Testis (tissue), 2 donors: ENCODE measurements around the gene NRXN3.

Source experiments
- POLR2A ChIP-seq: fragments of 450-650 bp; IDR thresholded peaks from one replicate; pipeline ENCODE4 v1.6.1; 2017; ENCODE audit warnings: antibody characterized with exemption, mild to moderate bottlenecking, moderate library complexity
- TF ChIP-seq, protein P1 (sequence below), 3 experiments: fragments of 450-650 bp in 2 of 3; fragments of 200-600 bp in 1 of 3; sonication (generic) in 1 of 3; IDR thresholded peaks; one replicate each; pipeline ENCODE4 v1.5.1; 2016 to 2019; ENCODE audit warnings: antibody characterized with exemption in 3 of 3, mild to moderate bottlenecking in 2 of 3, moderate library complexity in 1 of 3

DNA sequence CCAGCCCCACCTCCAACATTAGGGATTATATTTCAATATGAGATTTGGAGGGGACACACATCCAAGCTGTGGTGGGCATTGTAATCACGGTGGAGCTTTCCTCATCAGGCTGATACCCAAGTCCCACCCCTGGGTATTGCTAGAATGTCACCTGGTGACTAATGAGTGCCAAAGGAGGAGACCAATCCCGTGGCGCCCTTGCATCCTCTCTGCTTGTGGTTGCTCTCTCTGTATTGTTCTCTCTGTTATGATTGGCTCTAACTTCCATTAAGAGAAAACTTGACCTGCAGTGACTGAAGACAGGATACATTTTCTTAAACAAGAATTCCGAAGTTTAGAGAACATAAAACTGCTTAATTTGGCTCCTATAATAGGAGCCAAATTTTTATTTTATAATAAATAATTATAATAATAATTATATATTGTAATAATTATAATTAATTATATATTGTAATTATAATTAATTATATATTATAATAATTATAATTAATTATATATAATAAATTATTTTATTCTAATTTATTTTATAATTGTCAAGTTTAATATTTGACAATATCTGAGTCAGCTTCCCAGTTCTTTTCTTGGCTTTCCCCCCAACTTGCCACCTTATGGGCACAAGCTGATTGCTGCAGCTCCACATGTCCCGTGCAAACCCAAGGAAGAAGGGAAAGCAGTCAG lies 1621.0 kb downstream of the NRXN3 start:
- TF ChIP-seq, protein P1, sequence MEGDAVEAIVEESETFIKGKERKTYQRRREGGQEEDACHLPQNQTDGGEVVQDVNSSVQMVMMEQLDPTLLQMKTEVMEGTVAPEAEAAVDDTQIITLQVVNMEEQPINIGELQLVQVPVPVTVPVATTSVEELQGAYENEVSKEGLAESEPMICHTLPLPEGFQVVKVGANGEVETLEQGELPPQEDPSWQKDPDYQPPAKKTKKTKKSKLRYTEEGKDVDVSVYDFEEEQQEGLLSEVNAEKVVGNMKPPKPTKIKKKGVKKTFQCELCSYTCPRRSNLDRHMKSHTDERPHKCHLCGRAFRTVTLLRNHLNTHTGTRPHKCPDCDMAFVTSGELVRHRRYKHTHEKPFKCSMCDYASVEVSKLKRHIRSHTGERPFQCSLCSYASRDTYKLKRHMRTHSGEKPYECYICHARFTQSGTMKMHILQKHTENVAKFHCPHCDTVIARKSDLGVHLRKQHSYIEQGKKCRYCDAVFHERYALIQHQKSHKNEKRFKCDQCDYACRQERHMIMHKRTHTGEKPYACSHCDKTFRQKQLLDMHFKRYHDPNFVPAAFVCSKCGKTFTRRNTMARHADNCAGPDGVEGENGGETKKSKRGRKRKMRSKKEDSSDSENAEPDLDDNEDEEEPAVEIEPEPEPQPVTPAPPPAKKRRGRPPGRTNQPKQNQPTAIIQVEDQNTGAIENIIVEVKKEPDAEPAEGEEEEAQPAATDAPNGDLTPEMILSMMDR (IDR thresholded peaks at IDR 0.05) = no peak
- TF ChIP-seq POLR2A = no peak
